Activated T-helper 1 cell treated with Interleukin-2 at 50 U/mL for 16 hours (primary cell): ENCODE measurements around the gene NCOA3.
A peak's percentile ranks its signal among the peaks of the same experiment; 100 is the strongest.
"Not testable (repeated sequence)": the region's sequence is repeated elsewhere in the genome, so short reads cannot be mapped to it uniquely, and the experiment has no call there.

ENCODE experiments used
- DNase-seq: peaks from one replicate; pipeline ENCODE4 v3.0.0-alpha.2; 2020; ENCODE audit warnings: low read depth

NCOA3 gene

GRCh38 chr20:47468290-47469050, 33.2 kb upstream of the NCOA3 start:
- no peak for DNase-seq

- DNase-seq: no peak
Observed at GRCh38 chr20:47475419-47476044, 26.2 kb upstream of the NCOA3 start.

- no peak for DNase-seq
Observed at GRCh38 chr20:47476452-47476851, 25.2 kb upstream of the NCOA3 start.

GRCh38 chr20:47479093-47479492, 22.6 kb upstream of the NCOA3 start:
- no peak for DNase-seq

GRCh38 chr20:47479506-47479905, 22.2 kb upstream of the NCOA3 start:
- no peak for DNase-seq

GRCh38 chr20:47480239-47480638, 21.4 kb upstream of the NCOA3 start:
- DNase-seq: no peak

GRCh38 chr20:47480705-47481104, 21.0 kb upstream of the NCOA3 start:
- no peak for DNase-seq

GRCh38 chr20:47481330-47482216, 20.1 kb upstream of the NCOA3 start:
- no peak for DNase-seq

- DNase-seq: no peak
Observed at GRCh38 chr20:47482705-47483104, 19.0 kb upstream of the NCOA3 start.

- no peak for DNase-seq
Observed at GRCh38 chr20:47484303-47484702, 17.4 kb upstream of the NCOA3 start.

GRCh38 chr20:47487175-47487917, 14.3 kb upstream of the NCOA3 start:
- no peak for DNase-seq

- DNase-seq: peak; percentile 24
Observed at GRCh38 chr20:47489448-47489872, 12.2 kb upstream of the NCOA3 start.

- no peak for DNase-seq
Observed at GRCh38 chr20:47490795-47491194, 10.9 kb upstream of the NCOA3 start.

GRCh38 chr20:47492284-47492683, 9.4 kb upstream of the NCOA3 start:
- DNase-seq: no peak

- DNase-seq: peak; percentile 20
Observed at GRCh38 chr20:47493175-47493962, 8.3 kb upstream of the NCOA3 start.

- no peak for DNase-seq
Observed at GRCh38 chr20:47493963-47494293, 7.8 kb upstream of the NCOA3 start.

- DNase-seq: not testable (repeated sequence)
Observed at GRCh38 chr20:47494606-47495005, 7.1 kb upstream of the NCOA3 start.

GRCh38 chr20:47496118-47496517, 5.6 kb upstream of the NCOA3 start:
- DNase-seq: no peak

GRCh38 chr20:47498606-47499005, 3.1 kb upstream of the NCOA3 start:
- no peak for DNase-seq

- no peak for DNase-seq
Observed at GRCh38 chr20:47499053-47499452, 2.6 kb upstream of the NCOA3 start.

GRCh38 chr20:47500082-47500481, 1.6 kb upstream of the NCOA3 start:
- not testable (repeated sequence) for DNase-seq
